GM12875 (cell line): ENCODE measurements around the gene PAPPA.

Source experiments
- H3K4me3 ChIP-seq: one replicate; pipeline ENCODE4 v1.5.1; 2011; ENCODE audit warnings: low read depth, low read length, control low read depth
- TF ChIP-seq, protein P1 (sequence below): IDR thresholded peaks from 2 replicates; pipeline ENCODE4 v1.5.1; 2011; ENCODE audit warnings: low read depth, mild to moderate bottlenecking, control low read depth, inconsistent platforms, low read length, moderate library complexity, borderline replicate concordance; ENCODE audit not compliant: insufficient read depth

PAPPA gene

DNA sequence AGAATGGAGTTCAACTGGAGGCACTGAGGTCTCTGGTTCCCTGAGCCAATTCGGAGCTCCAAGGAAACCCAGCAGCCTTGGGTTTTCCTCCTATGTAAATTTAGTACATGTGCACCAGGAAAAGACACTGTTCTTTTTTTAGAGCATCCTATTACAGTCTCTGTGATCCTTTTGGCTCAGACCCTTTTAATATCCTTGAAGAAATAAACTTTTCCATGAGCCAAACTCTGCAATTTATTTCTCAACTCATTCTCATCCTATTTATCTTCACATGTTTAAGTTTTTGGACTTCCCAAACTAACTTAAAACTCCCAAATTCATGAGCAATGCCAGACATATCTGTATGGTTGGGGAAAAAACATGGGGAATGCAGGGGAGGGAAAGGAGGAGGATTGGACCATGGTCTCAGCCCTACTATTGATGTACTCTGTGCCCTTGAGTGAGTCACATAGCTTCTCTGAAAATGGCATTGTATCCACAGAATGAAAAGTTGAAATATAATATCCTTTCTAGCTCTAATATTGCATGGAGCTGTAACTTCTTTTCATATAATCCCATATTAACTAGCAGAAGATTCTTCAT lies 76.6 kb downstream of the PAPPA start:
- no peak overlapping the region for H3K4me3 ChIP-seq
- TF ChIP-seq, protein P1, sequence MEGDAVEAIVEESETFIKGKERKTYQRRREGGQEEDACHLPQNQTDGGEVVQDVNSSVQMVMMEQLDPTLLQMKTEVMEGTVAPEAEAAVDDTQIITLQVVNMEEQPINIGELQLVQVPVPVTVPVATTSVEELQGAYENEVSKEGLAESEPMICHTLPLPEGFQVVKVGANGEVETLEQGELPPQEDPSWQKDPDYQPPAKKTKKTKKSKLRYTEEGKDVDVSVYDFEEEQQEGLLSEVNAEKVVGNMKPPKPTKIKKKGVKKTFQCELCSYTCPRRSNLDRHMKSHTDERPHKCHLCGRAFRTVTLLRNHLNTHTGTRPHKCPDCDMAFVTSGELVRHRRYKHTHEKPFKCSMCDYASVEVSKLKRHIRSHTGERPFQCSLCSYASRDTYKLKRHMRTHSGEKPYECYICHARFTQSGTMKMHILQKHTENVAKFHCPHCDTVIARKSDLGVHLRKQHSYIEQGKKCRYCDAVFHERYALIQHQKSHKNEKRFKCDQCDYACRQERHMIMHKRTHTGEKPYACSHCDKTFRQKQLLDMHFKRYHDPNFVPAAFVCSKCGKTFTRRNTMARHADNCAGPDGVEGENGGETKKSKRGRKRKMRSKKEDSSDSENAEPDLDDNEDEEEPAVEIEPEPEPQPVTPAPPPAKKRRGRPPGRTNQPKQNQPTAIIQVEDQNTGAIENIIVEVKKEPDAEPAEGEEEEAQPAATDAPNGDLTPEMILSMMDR = no peak

DNA sequence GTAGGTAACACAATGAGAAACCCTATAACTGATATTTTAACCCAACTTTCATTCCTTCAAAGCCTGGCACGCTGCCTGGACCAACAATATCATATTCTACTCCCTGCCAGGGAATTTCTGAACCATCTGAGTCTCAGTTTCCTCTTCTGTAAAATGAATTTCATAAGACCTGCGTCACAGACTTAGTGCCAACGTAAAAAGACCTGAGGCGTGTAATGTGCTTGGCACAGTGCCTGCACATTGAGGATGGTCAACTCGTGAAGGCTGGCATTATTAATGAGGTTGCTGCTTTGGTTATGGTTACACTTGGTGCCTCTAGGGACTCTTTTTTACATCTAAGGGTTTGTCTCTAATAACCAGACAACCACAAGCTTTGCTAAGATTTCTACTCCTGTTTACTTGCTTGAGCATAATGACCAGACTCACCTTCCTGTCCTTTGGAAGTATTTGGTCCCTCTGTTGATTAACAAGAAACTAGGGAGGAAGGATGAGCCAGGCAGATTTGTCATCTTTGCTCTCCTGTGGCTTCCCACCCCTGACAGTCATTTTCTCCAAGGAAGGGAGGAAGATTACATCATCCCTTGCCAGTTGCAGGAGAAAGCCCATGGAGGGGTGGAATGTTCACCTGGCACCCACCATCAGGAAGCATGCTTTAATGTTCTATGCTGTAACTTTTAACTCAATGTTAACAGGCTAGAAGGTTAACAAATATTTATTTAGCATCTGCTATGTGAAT lies 79.0 kb downstream of the PAPPA start:
- TF ChIP-seq, protein P1 = no peak
- H3K4me3 ChIP-seq = no peak overlapping the region

DNA sequence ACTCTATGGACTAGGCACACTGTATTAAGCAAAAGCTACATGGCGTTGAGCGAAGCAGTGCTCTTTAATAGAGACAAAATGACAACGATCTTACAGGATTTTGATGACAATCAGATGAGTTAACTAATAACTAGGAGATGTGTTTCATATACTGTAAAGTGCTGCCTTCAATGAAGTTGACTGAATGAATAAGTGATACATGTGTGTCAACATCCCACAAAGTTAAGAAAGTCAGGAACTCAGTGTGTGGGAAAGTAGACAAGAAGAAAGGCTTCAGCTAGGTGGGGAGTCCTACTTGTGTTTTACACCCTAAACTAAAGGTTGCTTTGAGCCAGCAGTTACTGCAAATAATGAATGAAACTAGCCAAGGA lies 79.6 kb downstream of the PAPPA start:
- no peak overlapping the region for H3K4me3 ChIP-seq
- TF ChIP-seq, protein P1 = no peak

DNA sequence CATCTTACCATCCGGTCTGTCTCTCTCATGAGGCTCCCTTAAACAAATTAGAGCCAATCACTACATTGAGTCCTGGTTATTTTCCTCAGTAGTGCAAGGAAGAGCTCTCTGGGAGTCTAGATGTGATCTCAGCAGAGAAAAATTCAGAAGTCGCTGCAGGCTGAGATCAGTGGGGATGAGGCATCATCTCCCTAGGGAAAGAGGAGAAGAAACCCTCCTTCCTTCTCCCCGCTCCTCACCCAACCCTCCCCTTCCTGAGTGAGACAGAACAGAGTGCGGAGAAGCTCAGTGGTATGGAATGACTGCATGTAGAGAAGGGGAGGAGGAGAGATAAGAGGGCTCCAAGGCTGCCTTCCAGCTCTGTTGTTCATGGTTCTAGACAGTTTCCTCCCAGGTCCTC lies 80.5 kb downstream of the PAPPA start:
- TF ChIP-seq, protein P1 = no peak
- H3K4me3 ChIP-seq = no peak overlapping the region

DNA sequence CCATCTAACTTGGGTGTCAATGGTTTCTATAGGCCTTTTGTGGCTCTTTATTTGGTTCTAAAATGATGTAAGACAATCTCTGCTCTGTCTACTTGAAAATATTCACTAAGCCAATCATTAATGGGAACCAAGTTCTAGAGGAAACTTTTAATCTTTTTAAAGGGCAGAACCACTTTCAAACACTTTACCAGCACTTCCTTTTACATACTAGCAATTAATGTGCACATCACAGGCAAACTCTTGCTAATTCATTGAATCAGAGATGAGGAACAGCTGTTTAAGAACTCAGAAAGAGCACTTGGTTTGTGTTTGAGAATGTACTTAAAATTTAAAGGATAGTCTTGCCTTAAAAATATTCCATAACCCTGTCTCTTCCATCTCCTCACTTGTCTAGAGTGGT lies 83.4 kb downstream of the PAPPA start:
- TF ChIP-seq, protein P1 = no peak
- H3K4me3 ChIP-seq = no peak overlapping the region

DNA sequence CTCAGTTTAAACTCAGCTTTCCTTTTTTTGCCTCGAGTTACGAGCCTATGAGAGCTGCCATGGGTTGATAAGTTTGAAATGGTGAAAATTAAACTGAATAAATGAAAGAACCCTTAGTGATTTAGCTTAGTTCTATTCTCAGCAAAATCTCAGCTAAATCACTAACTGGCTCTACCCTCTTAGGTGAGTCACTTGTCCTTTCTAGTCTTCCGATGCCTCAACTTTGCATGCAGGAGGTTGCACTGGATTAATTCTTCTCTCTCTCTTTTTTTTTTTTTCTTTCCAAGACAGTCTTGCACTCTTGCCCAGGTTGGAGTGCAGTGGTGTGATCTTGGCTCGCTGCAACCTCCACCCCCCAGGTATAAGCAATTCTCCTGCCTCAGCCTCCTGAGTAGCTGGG lies 83.9 kb downstream of the PAPPA start:
- no peak overlapping the region for H3K4me3 ChIP-seq
- TF ChIP-seq, protein P1 = no peak

DNA sequence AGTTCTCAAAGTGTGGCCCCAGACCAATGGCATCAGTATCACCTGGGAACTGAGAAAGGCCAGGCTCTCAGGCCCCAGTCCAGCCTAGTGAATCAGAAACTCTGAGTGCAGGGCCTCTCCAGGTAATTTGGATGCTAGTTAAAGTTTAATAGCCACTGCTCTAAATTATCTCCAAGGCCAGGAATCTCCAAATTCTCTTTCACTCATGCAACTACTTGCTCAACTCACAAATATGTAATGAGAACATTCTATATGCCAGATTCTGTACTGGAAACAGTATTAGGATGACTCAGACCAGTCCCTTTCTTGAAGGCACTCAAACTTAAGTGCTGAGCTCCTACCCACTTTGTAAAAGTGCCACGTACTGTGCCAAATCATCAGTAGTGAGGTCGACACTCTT lies 84.6 kb downstream of the PAPPA start:
- TF ChIP-seq, protein P1 = no peak
- H3K4me3 ChIP-seq = no peak overlapping the region
